IMR-90 (cell line): ENCODE results near the gene ADGRG6. TPM values are rescaled to one million over a fixed set of nuclear protein-coding genes. Genes with fewer than 3 reads are reported as not detected.

Source experiments
- ATAC-seq: fragments of 200-7000 bp; cut with Tn5 transposase; 2 replicates; pipeline ENCODE4 v1.9.1; 2020; ENCODE audit warnings: low read depth, mild to moderate bottlenecking, moderate library complexity
- BruUV-seq: library from RNA; stranded (reverse); fragments of 400-500 nt; replicated peaks from 2 replicates; lab custom pipeline; 2021; lab: Mats Ljungman, UMichigan
- CTCF ChIA-PET: fragments of 300-600 bp; formaldehyde crosslinking; extraction: SDS; loops from one replicate; lab custom pipeline; 2021; ENCODE audit warnings: antibody characterized with exemption; lab: Yijun Ruan, JAX
- POLR2A ChIA-PET: fragments of 300-600 bp; sonication (Branson Sonifier 250); formaldehyde crosslinking; loops from one replicate; lab custom pipeline; 2022; ENCODE audit warnings: antibody characterized with exemption; ENCODE audit not compliant: unreplicated experiment; lab: Charles Lee
- DNase-seq: peaks from one replicate; pipeline ENCODE4 v3.0.0; 2013
- H2AFZ ChIP-seq: replicated peaks from 2 replicates; pipeline ENCODE3; 2013; ENCODE audit warnings: low read length, mild to moderate bottlenecking; ENCODE audit not compliant: poor library complexity
- H2AK5ac ChIP-seq: 2 replicates; pipeline ENCODE4 v1.6.1; 2013; ENCODE audit warnings: low read depth, low read length, inconsistent platforms
- H2AK9ac ChIP-seq: replicated peaks from 2 replicates; pipeline ENCODE3; 2013; ENCODE audit warnings: mild to moderate bottlenecking, low read depth, low read length, moderate library complexity; ENCODE audit not compliant: poor library complexity
- H2BK120ac ChIP-seq: 2 replicates; pipeline ENCODE4 v1.6.1; 2013; ENCODE audit warnings: low read depth, low read length, inconsistent platforms
- H2BK15ac ChIP-seq: 3 replicates; pipeline ENCODE4 v1.6.1; 2013; ENCODE audit warnings: low read depth, low read length, inconsistent platforms
- H2BK20ac ChIP-seq: 2 replicates; pipeline ENCODE4 v1.6.1; 2013; ENCODE audit warnings: low read depth, mild to moderate bottlenecking, inconsistent platforms, low read length, moderate library complexity
- H2BK5ac ChIP-seq: 2 replicates; pipeline ENCODE4 v1.6.1; 2013; ENCODE audit warnings: mild to moderate bottlenecking, low read depth, low read length, inconsistent platforms; ENCODE audit not compliant: poor library complexity, severe bottlenecking
- H3K14ac ChIP-seq: replicated peaks from 2 replicates; pipeline ENCODE4 v1.6.1; 2013; ENCODE audit warnings: low read depth, low read length, inconsistent platforms
- H3K18ac ChIP-seq: 2 replicates; pipeline ENCODE4 v1.6.1; 2013; ENCODE audit warnings: low read depth, low read length, control low read depth
- H3K23ac ChIP-seq: 2 replicates; pipeline ENCODE4 v1.6.1; 2013; ENCODE audit warnings: low read depth, low read length, inconsistent platforms
- H3K27ac ChIP-seq: 2 replicates; pipeline ENCODE4 v1.5.1; 2013; ENCODE audit warnings: mild to moderate bottlenecking, control low read depth, low read length; ENCODE audit not compliant: insufficient read depth
- H3K27me3 ChIP-seq: 2 replicates; pipeline ENCODE4 v1.6.1; 2013; ENCODE audit warnings: low read length; ENCODE audit not compliant: control insufficient read depth, insufficient read depth
- H3K36me3 ChIP-seq: 2 replicates; pipeline ENCODE4 v1.6.1; 2013; ENCODE audit warnings: low read length, mixed read lengths; ENCODE audit not compliant: control insufficient read depth, insufficient read depth
- H3K4ac ChIP-seq: 2 replicates; pipeline ENCODE4 v1.6.1; 2013; ENCODE audit warnings: low read depth, low read length, inconsistent platforms
- H3K4me1 ChIP-seq: 2 replicates; pipeline ENCODE4 v1.6.1; 2013; ENCODE audit warnings: low read length, mixed read lengths; ENCODE audit not compliant: control insufficient read depth, insufficient read depth
- H3K4me2 ChIP-seq: 2 replicates; pipeline ENCODE4 v1.6.1; 2013; ENCODE audit warnings: low read depth, mild to moderate bottlenecking, control low read depth, low read length, moderate library complexity
- H3K4me3 ChIP-seq: 2 replicates; pipeline ENCODE4 v1.5.1; 2013; ENCODE audit warnings: low read depth, mild to moderate bottlenecking, control low read depth, low read length, moderate library complexity; ENCODE audit not compliant: insufficient read depth
- H3K56ac ChIP-seq: 2 replicates; pipeline ENCODE4 v1.6.1; 2013; ENCODE audit warnings: low read length, inconsistent platforms; ENCODE audit not compliant: insufficient read depth; ENCODE audit errors: extremely low read depth
- H3K79me1 ChIP-seq, 2 experiments: 2 replicates each; pipeline ENCODE4 v1.6.1; 2013; ENCODE audit warnings: low read length in 2 of 2, inconsistent platforms in 1 of 2, low read depth in 1 of 2
- H3K9ac ChIP-seq: 2 replicates; pipeline ENCODE4 v1.6.1; 2013; ENCODE audit warnings: low read depth, low read length, control low read depth
- H3K9me1 ChIP-seq: 2 replicates; pipeline ENCODE4 v1.6.1; 2013; ENCODE audit warnings: low read length, inconsistent platforms; ENCODE audit not compliant: insufficient read depth
- H3K9me3 ChIP-seq: 2 replicates; pipeline ENCODE4 v1.6.1; 2013; ENCODE audit warnings: low read length; ENCODE audit not compliant: control insufficient read depth, insufficient read depth
- H4K20me1 ChIP-seq: 2 replicates; pipeline ENCODE4 v1.6.1; 2013; ENCODE audit warnings: low read length, inconsistent platforms; ENCODE audit not compliant: insufficient read depth
- H4K5ac ChIP-seq: 2 replicates; pipeline ENCODE4 v1.6.1; 2013; ENCODE audit warnings: mild to moderate bottlenecking, low read depth, low read length, control low read depth
- H4K8ac ChIP-seq, 2 experiments: 2 replicates each; pipeline ENCODE4 v1.6.1; 2013; ENCODE audit warnings: low read depth in 2 of 2, low read length in 2 of 2, control low read depth in 1 of 2, inconsistent platforms in 1 of 2
- H4K91ac ChIP-seq: 2 replicates; pipeline ENCODE4 v1.6.1; 2013; ENCODE audit warnings: low read depth, low read length, inconsistent platforms; ENCODE audit not compliant: insufficient read depth
- BHLHE40 ChIP-seq: fragments of 150-350 bp; IDR thresholded peaks from 2 replicates; pipeline ENCODE4 v1.6.1; 2016; ENCODE audit warnings: mild to moderate bottlenecking, low read depth, low read length
- CEBPB ChIP-seq: IDR thresholded peaks from 2 replicates; pipeline ENCODE4 v1.6.1; 2012; ENCODE audit warnings: low read depth, low read length, improper control_type of control experiment
- CHD1 ChIP-seq: IDR thresholded peaks from 2 replicates; pipeline ENCODE4 v1.6.1; 2012; ENCODE audit warnings: low read depth, low read length, improper control_type of control experiment
- FOS ChIP-seq: fragments of 150-350 bp; IDR thresholded peaks from 2 replicates; pipeline ENCODE4 v1.6.1; 2016; ENCODE audit warnings: low read depth, low read length
- MAFK ChIP-seq: IDR thresholded peaks from 2 replicates; pipeline ENCODE4 v1.6.1; 2012; ENCODE audit warnings: low read depth, low read length, improper control_type of control experiment
- MAZ ChIP-seq: IDR thresholded peaks from 2 replicates; pipeline ENCODE4 v1.6.1; 2012; ENCODE audit warnings: low read depth, mild to moderate bottlenecking, low read length, improper control_type of control experiment, moderate library complexity, borderline replicate concordance
- MXI1 ChIP-seq: IDR thresholded peaks from 2 replicates; pipeline ENCODE4 v1.6.1; 2012; ENCODE audit warnings: low read depth, mild to moderate bottlenecking, low read length, moderate library complexity, borderline replicate concordance
- NFE2L2 ChIP-seq: fragments of 150-350 bp; IDR thresholded peaks from 2 replicates; pipeline ENCODE4 v1.6.1; 2016; ENCODE audit warnings: low read depth, mild to moderate bottlenecking, low read length
- POLR2A ChIP-seq: IDR thresholded peaks from 2 replicates; pipeline ENCODE4 v1.6.1; 2012; ENCODE audit warnings: mild to moderate bottlenecking, low read depth, low read length
- RAD21 ChIP-seq: IDR thresholded peaks from 2 replicates; pipeline ENCODE4 v1.6.1; 2012; ENCODE audit warnings: low read length, improper control_type of control experiment
- RCOR1 ChIP-seq: IDR thresholded peaks from 2 replicates; pipeline ENCODE4 v1.6.1; 2012; ENCODE audit warnings: mild to moderate bottlenecking, low read length, improper control_type of control experiment; ENCODE audit not compliant: insufficient replicate concordance
- RFX5 ChIP-seq: IDR thresholded peaks from 2 replicates; pipeline ENCODE4 v1.8.0; 2012; ENCODE audit warnings: low read depth, mild to moderate bottlenecking, low read length, moderate library complexity
- SMC3 ChIP-seq: fragments of 150-350 bp; IDR thresholded peaks from 2 replicates; pipeline ENCODE4 v1.6.1; 2016; ENCODE audit warnings: low read depth, mild to moderate bottlenecking, antibody characterized with exemption, low read length, moderate library complexity
- WGBS, 2 experiments: methylation state at CpG; one replicate each; pipeline versions ENCODE4 v1.1.5 to v1.1.7; 2013; ENCODE audit warnings: missing lambda C conversion rate in 2 of 2; ENCODE audit not compliant: insufficient read length in 1 of 2; ENCODE audit errors: extremely low coverage in 2 of 2; 5-methylcytosine and 5-hydroxymethylcytosine counted together
- dilution Hi-C: fragments of 300-500 bp; cut with HindIII; formaldehyde crosslinking; loops from one replicate; pipeline ENCODE4 v1.14.3; 2018; ENCODE audit warnings: low sequenced_read_pairs; ENCODE audit not compliant: unreplicated experiment
- in situ Hi-C: fragments of 300-500 bp; cut with MboI; formaldehyde crosslinking; loops from 3 replicates; pipeline ENCODE4 v1.14.3; 2019; ENCODE audit warnings: low sequenced_read_pairs, inconsistent platforms, mixed read lengths
- intact Hi-C: fragments of 100-400 bp; cut with micrococcal nuclease; formaldehyde crosslinking; loops from 2 replicates; pipeline ENCODE4 v1.10.0; 2022
- polyA plus RNA-seq, 3 experiments: library from polyadenylated mRNA; depleted of rRNA; stranded (reverse); fragments of >200 nt; gene quantifications; 2 replicates each; pipeline ENCODE4 v1.2.3, GENCODE V29; 2012; ENCODE audit warnings: low replicate concordance in 1 of 3
- total RNA-seq: library from RNA; depleted of rRNA; stranded (reverse); fragments of >200 nt; gene quantifications from 2 replicates; pipeline ENCODE4 v1.2.3, GENCODE V29; 2012
- TF ChIP-seq, protein P1 (sequence below): conservative IDR thresholded peaks from 2 replicates; pipeline ENCODE4 v1.5.1; 2012; ENCODE audit warnings: mild to moderate bottlenecking, low read depth, low read length, improper control_type of control experiment
- TF ChIP-seq, protein P2 (sequence below): fragments of 150-350 bp; IDR thresholded peaks from 2 replicates; pipeline ENCODE4 v1.6.1; 2016; ENCODE audit warnings: low read depth, mild to moderate bottlenecking, low read length, moderate library complexity, borderline replicate concordance
- TF ChIP-seq, protein P3 (sequence below): fragments of 150-350 bp; IDR thresholded peaks from 2 replicates; pipeline ENCODE4 v1.6.1; 2017; ENCODE audit warnings: mild to moderate bottlenecking, antibody characterized with exemption, low read length, low read depth

ADGRG6 gene
- total and polyA plus RNA-seq, 2 of the 4 experiments (the other 2 are of a cell fraction) = 10.0 to 20.3 TPM

DNA sequence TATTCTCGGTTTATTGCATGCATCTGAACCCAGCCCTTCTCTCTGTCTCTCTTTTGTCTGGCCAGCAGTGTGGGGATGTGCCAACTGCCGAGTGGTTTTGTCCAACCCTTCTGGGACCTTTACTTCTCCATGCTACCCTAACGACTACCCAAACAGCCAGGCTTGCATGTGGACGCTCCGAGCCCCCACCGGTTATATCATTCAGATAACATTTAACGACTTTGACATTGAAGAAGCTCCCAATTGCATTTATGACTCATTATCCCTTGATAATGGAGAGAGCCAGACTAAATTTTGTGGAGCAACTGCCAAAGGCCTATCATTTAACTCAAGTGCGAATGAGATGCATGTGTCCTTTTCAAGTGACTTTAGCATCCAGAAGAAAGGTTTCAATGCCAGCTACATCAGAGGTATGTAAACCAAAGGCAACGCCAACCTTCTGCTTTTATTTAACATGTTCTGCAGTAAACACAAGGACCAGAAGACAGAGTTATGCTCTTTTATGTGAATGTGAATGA, 65.8 kb downstream of the ADGRG6 start:
- Histone ChIP-seq H3K4me3 (no peak overlapping the region), H2BK5ac (peak overlapping the region; percentile 18), H3K56ac (no peak overlapping the region; the same call in 1 of the 2 replicates), H3K9ac (no peak overlapping the region; the same call in 1 of the 2 replicates), H3K9me3 (no peaks in the 10 kb centered on the region), H4K91ac (peak overlapping the region; percentile 74), H3K4me1 (peaks cover 7% of the 10 kb centered on the region), H3K9me1 (peaks cover 4% of the 10 kb centered on the region), H2BK20ac (peak overlapping the region; percentile 78), H3K79me1 (peaks cover 4 to 6% of the 10 kb centered on the region in 2 experiments; a peak in 2 of 4 replicates), H2BK120ac (peak overlapping the region; percentile 42), H2AK9ac (no peak overlapping the region), H2BK15ac (peak overlapping the region; percentile 9; the same call in 2 of the 3 replicates), H3K27ac (peak overlapping the region; percentile 58), H3K27me3 (no peaks in the 10 kb centered on the region), H2AFZ (peak overlapping the region; percentile 75), H3K4ac (peak overlapping the region; percentile 72; the same call in 1 of the 2 replicates), H3K18ac (peak overlapping the region; percentile 62), H3K14ac (peak overlapping the region; percentile 8), H3K23ac (peak overlapping the region; percentile 46), H2AK5ac (no peak overlapping the region), H4K20me1 (no peaks in the 10 kb centered on the region), H3K4me2 (peak overlapping the region; percentile 51), H4K8ac (peak overlapping the region; percentile 38 to 52; a peak in 3 of 4 replicates), H3K36me3 (no peaks in the 10 kb centered on the region), H4K5ac (peak overlapping the region; percentile 79)
- DNase-seq (no peak), ATAC-seq (peak; percentile 61)
- POLR2A ChIA-PET = no interaction called here
- in situ Hi-C loops = no loop called here
- dilution Hi-C loops = no loop called here
- BruUV-seq = no TSS peak
- intact Hi-C loops = no loop called here
- 0% methylated on average over 1 of the region's 9 CpGs; no CpG with 5 or more reads in 1 of the 2 experiments for WGBS, 2 experiments
- CTCF ChIA-PET = interaction anchor here (0.6 kb wide), 1 partner anchor 1220 kb away, joined by 6 read pairs; no protein-coding TSS in a partner anchor
- TF ChIP-seq, protein P1, sequence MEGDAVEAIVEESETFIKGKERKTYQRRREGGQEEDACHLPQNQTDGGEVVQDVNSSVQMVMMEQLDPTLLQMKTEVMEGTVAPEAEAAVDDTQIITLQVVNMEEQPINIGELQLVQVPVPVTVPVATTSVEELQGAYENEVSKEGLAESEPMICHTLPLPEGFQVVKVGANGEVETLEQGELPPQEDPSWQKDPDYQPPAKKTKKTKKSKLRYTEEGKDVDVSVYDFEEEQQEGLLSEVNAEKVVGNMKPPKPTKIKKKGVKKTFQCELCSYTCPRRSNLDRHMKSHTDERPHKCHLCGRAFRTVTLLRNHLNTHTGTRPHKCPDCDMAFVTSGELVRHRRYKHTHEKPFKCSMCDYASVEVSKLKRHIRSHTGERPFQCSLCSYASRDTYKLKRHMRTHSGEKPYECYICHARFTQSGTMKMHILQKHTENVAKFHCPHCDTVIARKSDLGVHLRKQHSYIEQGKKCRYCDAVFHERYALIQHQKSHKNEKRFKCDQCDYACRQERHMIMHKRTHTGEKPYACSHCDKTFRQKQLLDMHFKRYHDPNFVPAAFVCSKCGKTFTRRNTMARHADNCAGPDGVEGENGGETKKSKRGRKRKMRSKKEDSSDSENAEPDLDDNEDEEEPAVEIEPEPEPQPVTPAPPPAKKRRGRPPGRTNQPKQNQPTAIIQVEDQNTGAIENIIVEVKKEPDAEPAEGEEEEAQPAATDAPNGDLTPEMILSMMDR = no peak
- TF ChIP-seq RCOR1 (no peak), NFE2L2 (no peak), MAFK (no peak), FOS (no peak), POLR2A (no peak), RFX5 (no peak), MXI1 (no peak), CHD1 (no peak), SMC3 (no peak), RAD21 (no peak), MAZ (no peak), CEBPB (no peak), BHLHE40 (no peak)
- TF ChIP-seq, protein P2, sequence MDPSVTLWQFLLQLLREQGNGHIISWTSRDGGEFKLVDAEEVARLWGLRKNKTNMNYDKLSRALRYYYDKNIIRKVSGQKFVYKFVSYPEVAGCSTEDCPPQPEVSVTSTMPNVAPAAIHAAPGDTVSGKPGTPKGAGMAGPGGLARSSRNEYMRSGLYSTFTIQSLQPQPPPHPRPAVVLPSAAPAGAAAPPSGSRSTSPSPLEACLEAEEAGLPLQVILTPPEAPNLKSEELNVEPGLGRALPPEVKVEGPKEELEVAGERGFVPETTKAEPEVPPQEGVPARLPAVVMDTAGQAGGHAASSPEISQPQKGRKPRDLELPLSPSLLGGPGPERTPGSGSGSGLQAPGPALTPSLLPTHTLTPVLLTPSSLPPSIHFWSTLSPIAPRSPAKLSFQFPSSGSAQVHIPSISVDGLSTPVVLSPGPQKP = no peak
- TF ChIP-seq, protein P3, sequence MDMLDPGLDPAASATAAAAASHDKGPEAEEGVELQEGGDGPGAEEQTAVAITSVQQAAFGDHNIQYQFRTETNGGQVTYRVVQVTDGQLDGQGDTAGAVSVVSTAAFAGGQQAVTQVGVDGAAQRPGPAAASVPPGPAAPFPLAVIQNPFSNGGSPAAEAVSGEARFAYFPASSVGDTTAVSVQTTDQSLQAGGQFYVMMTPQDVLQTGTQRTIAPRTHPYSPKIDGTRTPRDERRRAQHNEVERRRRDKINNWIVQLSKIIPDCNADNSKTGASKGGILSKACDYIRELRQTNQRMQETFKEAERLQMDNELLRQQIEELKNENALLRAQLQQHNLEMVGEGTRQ = no peak
